HG02852 (cell line): ENCODE measurements around the gene KLHL42.
"Not testable (repeated sequence)": the region's sequence is repeated elsewhere in the genome, so short reads cannot be mapped to it uniquely, and the experiment has no call there.

Experiments
- ATAC-seq: cut with Tn5 transposase; IDR thresholded peaks from one replicate; pipeline ENCODE4 v1.9.1; 2021; ENCODE audit warnings: mild to moderate bottlenecking, moderate library complexity; ENCODE audit not compliant: unreplicated experiment

Gene KLHL42, protein sequence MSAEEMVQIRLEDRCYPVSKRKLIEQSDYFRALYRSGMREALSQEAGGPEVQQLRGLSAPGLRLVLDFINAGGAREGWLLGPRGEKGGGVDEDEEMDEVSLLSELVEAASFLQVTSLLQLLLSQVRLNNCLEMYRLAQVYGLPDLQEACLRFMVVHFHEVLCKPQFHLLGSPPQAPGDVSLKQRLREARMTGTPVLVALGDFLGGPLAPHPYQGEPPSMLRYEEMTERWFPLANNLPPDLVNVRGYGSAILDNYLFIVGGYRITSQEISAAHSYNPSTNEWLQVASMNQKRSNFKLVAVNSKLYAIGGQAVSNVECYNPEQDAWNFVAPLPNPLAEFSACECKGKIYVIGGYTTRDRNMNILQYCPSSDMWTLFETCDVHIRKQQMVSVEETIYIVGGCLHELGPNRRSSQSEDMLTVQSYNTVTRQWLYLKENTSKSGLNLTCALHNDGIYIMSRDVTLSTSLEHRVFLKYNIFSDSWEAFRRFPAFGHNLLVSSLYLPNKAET

DNA sequence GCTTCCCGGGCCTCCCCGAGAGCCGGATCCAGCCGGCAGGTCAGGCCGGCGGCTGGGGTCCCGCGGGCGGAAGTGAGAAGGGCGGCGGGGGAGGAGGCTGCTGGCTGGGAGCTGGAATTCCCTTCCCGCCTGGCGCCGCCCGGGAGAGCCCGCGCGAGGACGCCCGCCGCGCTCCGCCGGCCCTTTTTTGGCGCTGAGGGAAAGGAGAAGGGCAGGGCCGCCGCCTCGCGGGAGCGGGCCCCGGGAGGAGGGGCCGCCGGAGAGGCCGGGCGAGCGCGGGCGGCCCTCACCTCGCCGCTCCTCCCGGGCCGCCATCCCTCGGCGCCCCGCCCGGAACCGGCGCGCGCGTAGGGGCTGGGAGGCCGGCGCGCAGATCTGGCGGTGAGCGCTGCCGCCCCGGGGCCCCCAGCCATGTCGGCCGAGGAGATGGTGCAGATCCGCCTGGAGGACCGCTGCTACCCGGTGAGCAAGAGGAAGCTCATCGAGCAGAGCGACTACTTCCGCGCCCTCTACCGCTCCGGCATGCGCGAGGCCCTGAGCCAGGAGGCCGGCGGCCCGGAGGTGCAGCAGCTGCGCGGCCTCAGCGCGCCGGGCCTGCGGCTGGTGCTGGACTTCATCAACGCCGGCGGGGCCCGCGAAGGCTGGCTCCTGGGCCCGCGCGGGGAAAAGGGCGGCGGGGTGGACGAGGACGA lies at the start of gene KLHL42, which contains the start of gene MANSC4:
TSS of gene KLHL42 (plus strand) at position 314 of the 692 bp plus-strand sequence. CDS start at position 412, 98 bp downstream.
TSS of gene MANSC4 (minus strand) at position 317 of the 692 bp plus-strand sequence. CDS start 8,960 bp downstream, outside the sequence.
- ATAC-seq = peak; percentile 75

DNA sequence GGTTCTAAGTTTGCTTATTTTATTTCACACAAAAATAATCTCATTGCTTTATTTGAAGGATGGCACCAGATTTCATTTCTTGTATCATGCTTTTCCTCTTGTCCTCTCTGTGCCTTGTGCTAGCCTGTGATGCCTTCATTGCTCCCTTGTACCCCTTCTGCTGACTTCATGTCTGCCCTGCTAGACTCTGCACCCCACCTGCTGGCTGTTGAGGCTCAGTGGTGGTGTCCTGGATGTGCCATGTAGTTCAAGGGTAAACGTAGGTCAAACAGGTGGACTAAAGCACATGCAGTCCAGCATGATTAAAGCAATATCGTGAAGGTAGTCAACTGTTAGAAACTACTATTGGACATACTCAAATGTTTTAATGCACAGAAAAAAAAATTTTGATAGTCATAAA lies 47.8 kb upstream of the KLHL42 start:
- ATAC-seq = no peak

DNA sequence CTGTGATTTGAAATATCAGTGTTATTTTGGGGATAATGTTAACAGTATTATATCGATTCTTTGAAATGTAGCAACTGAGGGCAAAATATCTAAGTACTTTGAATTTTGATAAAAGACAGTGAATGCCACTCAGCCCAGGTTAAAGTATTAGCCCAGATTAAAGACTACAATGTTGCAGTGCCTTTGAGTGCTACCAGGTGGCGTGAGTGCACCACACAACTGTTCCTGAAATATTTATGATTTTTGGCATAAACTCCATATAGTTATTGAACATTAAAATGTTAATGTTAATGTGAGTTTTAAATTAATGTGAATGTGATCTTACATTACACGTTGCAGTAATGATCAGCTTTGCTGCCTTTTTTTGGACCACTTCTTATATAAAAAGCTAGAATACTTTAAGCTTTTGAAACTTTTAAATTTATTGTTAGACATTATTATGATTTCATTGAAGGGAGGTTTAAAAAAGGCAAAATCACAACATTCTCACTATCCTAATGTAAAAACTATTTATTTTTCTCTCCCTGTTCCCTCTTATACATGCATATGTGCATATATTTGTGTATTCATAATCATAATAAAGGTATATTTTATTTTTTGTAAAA lies 46.9 kb upstream of the KLHL42 start:
- ATAC-seq = peak; percentile 59

DNA sequence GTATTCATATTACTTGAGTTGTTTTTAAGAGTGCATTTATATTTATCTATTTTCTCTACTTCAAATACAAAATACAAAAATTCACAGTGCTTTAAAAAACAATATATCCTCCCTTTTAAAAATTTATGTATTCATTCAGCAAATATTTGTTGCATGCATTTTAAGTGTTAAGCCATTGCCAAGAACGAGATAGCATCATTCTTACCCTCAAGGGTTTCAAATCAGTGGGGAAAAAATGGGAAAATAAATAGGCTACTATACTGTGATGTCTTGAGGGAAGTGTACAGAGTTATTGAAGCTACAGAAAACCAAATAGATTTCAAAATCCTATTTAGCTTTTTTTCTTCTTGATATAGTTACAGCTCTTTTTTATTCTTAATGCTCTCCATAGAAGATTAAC lies 46.2 kb upstream of the KLHL42 start:
- no peak for ATAC-seq

DNA sequence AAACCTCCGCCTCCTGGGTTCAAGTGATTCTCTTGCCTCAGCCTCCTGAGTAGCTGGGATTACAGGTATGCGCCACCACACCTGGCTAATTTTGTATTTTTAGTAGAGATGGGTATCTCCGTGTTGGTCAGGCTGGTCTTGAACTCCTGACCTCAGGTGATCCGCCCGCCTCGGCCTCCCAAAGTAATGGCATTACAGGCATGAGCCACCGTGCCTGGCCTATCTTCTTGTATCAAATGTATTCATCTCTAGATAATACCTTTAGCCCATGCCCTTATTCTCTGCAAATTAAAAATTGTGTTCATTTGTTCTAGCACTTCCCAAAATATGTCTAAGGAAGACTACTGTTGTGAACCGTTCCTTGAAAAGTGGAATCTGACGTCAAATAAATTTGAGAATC lies 45.7 kb upstream of the KLHL42 start:
- not testable (repeated sequence) for ATAC-seq

DNA sequence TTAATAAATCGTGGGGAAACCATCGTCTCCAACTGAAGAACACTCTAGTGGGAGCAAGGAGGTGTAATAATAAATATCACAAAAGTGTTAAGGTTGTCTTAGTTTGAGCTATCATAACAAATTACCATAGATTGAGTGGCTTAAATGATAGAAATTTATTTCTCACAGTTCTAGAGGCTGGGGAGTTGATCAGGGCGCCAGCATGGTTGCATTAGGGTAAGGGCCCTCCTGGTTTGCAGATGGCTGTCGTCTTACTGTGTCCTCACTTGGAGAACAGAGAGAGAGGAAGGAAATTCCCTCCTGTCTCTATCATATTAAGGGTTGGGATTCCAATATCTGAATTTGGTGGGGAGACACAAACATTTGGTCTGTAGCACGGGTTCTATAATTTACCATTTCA lies 36.4 kb upstream of the KLHL42 start:
- ATAC-seq = no peak

DNA sequence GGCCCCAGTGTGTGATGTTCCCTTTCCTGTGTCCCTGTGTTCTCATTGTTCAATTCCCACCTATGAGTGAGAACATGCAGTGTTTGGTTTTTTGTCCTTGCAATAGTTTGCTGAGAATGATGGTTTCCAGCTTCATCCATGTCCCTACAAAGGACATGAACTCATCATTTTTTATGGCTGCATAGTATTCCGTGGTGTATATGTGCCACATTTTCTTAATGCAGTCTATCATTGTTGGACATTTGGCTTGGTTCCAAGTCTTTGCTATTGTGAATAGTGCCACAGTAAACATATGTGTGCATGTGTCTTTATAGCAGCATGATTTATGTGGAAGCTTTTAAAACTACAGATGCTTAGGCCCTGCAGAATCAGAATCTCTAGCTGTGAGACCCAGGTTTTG lies 34.3 kb upstream of the KLHL42 start:
- not testable (repeated sequence) for ATAC-seq

DNA sequence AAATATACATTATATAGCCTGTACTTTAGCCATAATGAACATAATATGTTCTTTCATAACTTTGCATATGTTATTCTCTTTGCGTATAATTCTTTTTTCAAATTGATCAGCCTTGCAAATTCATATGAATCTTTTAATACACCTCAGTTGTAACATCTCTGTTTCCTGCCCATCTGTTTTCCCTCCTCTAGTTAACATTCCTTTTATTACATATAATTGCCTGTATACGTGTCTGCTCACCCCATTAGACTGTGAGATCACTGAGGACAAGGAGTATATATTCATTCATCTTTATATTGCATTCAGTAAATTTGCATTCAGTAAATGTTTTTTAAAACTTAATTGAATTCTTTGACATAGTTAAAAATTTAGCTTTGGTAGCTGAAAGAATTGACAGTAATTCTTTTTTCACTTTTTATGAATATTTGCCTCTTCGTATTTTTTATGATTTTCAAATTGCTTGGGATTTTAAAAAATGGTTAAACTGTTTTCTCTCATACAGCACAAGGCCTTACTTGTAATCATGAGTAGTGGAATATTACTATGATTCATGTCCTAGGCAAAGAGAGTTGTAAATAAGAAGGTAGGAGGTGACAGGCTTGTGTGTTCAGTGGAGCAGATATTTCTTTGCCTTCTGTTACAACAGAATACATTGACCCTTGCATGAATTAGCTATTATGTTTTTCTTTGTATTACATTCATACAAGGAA lies 32.8 kb upstream of the KLHL42 start:
- no peak for ATAC-seq

DNA sequence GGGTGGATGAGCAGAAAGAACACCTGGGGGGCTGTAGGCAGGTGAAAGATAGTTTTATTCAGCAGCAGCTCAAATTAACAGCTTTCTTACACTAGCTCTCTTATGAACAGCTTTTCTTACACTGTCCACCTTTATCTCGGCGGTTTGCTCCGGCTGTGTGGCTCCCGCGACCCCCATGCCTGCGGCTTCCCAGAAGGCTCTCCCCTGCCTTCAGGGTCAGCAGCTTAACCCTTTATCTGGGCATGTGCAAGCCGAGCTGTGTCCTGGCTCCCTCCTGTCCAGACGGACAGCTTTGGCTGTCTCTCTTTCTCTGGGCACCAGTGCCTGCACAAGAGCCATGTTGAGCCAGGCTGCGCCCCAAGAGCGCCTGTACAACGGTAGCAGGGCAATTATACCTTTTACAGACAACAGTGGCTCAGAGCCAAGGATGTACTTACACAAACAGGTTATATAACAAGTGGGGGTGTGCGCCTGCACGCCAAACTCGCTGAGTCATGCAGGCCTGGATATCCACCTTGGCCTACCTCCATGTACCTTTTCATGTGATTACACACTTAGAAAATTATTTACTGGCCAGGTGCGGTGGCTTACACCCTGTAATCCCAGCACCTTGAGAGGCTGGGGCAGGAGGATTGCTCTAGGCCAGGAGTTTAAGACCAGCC lies 28.5 kb upstream of the KLHL42 start:
- ATAC-seq = no peak

DNA sequence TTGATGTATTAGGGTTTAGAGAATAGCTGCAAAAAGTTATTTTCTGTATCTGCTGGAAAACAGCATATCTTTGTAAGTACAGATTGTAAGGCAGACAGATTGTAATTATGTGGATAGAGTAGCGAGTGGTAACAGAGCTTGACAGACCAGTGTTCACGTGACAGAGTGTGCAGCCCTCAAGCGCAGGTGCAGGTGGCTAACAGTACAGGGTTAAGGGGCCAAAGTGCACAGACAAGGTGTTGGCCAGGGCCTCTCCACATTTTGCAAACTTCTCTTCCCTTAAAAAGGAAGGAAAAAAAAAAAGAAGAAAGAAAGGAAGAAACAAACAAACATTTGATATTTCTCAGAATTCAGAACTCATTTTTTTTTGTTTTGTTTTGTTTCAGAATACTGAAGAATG lies 25.2 kb upstream of the KLHL42 start:
- no peak for ATAC-seq

DNA sequence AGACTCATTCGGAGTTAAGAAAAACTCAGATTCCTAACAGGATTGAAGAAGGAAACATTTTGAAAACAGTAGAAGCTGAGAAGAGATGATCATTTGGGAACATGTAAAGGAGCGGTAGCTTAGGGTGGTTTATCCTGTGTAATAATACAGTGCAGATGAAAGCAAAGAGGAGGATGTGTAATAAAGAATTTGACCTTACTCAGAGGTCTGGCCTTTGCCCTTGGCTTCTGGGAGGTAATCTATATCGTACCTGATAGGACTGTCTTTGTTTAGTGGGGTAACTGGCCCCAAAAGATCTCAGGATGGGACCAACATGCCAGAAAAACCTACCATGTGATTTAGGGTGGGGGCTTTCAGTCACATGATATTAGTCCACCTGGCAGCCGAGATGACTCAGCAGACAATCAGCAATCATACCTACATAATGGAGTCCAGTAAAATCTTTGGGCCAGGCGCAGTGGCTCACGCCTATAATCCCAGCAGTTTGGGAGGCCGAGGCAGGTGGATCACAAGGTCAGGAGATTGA lies 23.3 kb upstream of the KLHL42 start:
- no peak for ATAC-seq

DNA sequence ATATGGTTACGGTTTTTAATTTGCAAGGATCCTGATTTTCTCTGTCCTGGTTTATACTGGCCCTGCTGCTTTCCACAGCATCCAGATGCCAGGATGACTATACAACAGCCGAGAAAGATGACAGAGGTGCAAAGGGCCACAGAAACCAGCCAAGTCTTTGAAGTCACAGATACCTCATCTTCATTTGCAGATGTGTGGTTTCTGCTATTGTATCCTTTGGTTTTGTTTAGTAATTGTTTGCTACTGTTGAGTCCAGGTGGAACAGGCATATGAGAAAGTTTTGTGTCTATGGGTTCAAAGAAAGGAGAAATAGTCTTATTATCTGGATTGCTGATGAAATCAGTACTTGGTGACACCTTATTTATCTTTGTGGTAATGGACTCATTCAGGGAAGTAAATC lies 17.3 kb upstream of the KLHL42 start:
- ATAC-seq = no peak

DNA sequence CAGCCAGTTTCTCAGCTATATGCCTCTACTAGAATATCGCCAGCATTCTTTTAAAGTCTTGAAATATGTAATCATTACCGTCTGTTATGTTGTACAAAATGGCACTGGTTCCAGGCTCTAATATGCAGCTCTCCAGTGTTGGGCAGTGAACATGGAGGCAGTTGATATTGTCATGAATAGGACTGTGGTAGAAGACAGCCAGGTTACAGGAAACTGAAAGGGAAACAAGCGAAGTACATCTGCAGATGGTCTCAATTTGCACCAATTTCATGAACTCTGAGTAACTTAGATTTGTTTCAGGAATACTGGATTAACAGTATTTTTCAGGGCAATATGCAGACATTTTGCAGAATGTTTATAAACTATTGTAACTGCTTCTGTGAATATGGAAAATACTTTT lies 13.4 kb upstream of the KLHL42 start:
- ATAC-seq = no peak

DNA sequence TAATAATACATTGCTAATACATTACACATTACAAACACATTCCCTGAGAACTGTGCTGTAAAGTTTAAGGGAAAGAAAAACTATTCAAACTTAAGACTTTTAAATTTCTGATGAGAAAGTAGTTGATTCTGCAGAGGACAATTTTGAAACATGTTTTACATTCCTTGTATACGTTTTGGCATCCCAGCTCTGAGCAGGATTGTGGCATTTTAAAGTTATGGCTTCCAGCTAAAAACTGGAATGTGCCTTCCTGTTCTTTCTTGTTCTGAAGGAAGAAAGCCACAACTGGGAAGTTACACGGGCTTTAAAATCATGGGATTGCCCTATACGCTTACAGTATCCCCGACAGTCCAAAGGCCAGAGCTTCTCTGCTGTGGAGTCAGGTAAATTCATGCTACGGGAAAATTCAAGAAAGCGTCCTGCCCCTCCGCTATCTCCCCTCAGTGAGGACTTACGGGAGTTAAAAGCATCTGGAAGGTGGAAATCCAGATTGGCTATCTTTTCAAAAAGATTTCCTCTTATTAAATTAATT lies 10.8 kb upstream of the KLHL42 start:
- ATAC-seq = no peak

DNA sequence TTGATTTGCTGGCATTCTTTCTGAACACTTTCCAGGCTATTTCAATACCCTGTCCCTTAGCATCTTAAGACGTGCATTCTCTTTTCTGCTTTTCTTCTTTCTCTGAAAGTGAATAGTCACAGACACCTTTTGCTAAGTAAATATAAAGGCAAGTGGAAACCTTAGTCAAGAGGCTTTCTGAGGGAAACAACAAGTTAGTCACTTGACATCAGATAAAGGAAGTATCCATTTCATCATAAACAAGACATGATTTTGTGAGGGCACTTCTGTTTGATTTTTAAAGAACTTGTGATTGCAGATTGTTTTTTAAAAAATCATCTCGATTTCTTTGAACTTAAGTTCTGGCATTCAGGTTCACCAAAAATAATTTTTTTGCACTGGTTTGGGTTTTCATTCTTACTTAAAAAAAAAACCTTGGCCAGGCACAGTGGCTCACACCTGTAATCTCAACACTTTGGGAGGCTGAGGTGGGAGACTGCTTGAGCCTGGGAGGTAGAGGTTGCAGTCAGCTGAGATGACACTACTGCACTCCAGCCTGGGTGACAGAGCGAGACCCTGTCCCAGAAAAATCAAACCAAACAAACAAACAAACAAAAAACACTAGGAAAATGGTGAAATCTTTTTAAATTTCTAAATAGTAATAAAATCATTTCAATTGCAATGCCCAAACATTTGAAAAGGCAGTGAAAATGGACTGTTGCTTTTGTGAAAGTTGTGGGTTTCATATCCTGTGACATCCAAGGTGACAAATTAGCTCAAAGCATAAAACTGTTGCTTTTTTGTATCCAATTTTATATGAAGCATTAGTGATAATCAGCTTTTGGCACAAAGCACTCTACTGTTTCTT lies 8.3 kb upstream of the KLHL42 start:
- no peak for ATAC-seq

DNA sequence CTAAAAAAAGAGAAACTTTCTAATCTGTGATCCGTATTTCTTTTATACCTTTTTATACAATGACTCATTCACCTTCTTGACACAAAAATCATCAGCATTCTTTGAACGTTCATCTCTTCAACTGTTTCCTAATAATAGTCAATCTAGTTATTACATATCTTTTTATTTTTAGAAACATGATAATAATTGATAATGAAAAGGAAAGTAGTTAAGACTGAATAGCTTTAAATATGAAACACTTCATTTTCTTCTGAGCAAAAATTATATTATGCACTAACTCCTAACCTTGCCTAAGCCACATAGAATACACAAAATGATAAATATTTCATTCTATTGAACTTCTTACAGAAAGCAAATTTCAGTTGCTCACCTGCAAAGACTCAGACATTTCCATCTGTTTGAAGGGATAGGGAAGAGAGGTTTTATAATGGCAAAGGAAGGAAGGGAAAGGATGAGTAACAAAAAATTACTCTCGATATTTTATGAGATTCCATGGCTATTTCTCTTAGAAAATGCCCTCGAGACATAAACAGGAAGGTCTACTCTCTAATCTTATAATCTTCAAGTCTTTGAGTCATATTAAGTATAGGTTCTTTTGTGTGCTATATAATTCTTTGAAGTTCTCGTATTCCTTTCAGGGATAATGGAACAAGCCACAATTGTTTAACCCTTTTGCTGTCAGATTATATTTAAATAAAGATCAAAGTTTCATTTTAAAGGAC lies 7.5 kb upstream of the KLHL42 start:
- ATAC-seq = no peak

DNA sequence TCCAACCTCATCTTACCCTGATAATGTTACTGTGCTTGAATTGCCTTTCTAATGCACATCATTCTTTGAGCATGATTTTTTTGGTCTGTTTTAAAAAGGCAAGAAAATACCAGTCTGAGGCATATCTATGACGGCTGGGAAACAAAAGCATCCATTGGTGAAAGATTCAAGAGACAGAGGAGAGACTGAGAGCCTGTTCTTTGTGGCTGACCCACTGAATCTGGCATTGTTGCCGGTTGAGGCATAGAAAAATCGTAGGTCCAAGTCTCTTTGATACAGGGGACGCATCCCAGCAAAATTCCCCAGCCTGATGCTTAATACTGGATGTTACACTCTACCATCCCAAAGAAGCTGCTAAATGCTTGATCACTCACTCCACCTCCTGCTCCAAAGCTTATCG lies 2.9 kb upstream of the KLHL42 start:
- no peak for ATAC-seq

DNA sequence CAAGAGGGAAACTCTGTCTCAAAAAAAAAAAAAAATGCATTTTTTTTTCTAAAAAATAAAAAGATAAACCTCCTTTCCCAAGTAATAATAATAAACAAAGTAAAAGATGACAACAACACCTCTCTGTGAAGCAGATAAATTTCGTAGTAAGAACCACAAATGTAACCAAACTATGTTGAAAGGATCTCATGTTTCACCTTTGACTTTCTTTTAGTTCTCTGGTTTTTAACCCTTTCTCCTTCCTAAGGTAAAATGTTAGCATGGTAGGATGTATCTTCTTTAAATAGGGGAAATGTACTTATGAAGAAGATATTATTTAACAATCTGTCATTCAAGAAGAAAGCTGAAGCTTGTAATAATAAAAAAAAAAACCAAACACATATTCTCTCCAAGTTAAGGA lies 1.8 kb upstream of the KLHL42 start:
- ATAC-seq = no peak
